NCI-H510A (cell line): ENCODE data around the gene VRTN.

ENCODE experiments used
- DNase-seq: peaks from one replicate; lab custom pipeline; 2025; lab: John Stamatoyannopoulos, UW

Gene VRTN

GRCh38 chr14:74395094-74395493, 46.8 kb downstream of the VRTN start:
- no peak for DNase-seq

- no peak for DNase-seq
Observed at GRCh38 chr14:74400031-74400685, 51.9 kb downstream of the VRTN start.

- DNase-seq = no peak
Observed at GRCh38 chr14:74400919-74401503, 52.7 kb downstream of the VRTN start.

GRCh38 chr14:74401504-74402241, 53.4 kb downstream of the VRTN start:
- DNase-seq = peak; percentile 53

GRCh38 chr14:74402401-74403251, 54.4 kb downstream of the VRTN start:
- DNase-seq = no peak

- DNase-seq = no peak
Observed at GRCh38 chr14:74403619-74404417, 55.5 kb downstream of the VRTN start.

- no peak for DNase-seq
Observed at GRCh38 chr14:74404435-74404834, 56.2 kb downstream of the VRTN start.

- no peak for DNase-seq
Observed at GRCh38 chr14:74405663-74406062, 57.4 kb downstream of the VRTN start.

GRCh38 chr14:74407021-74407800, 58.9 kb downstream of the VRTN start:
- no peak for DNase-seq

GRCh38 chr14:74407801-74408154, 59.5 kb downstream of the VRTN start:
- DNase-seq = no peak

GRCh38 chr14:74408870-74409269, 60.6 kb downstream of the VRTN start:
- DNase-seq = no peak

- DNase-seq = no peak
Observed at GRCh38 chr14:74409441-74409840, 61.2 kb downstream of the VRTN start.
